K562 treated with DMSO at 1 percent for 48 hours (cell line): Measurements from ENCODE around the gene GGT1. TPM values are rescaled to one million over a fixed set of nuclear protein-coding genes. Genes with fewer than 3 reads are reported as not detected.

Experiments
- total RNA-seq: library from RNA; unstranded; fragments of 300-600 nt; gene quantifications from 2 replicates; pipeline ENCODE4 v1.2.3, GENCODE V29; 2022; ENCODE audit warnings: low replicate concordance; ENCODE audit errors: extremely low read depth

The GGT1 gene
- not detected in 2 replicates for total RNA-seq

GRCh38 chr22:24602847-24603769 lies at the start of gene GGT1:
GGT1 (plus strand) TSS chr22:24603193; CDS start chr22:24611082, 7,889 bp downstream.

GRCh38 chr22:24554313-24555164 lies 48.5 kb upstream of the GGT1 start, which contains the start of gene GUCD1:
GUCD1 (minus strand) TSS chr22:24555138; CDS start chr22:24554991, 147 bp downstream.

GRCh38 chr22:24555165-24556039 lies 47.6 kb upstream of the GGT1 start, which contains the start of gene SNRPD3:
SNRPD3 (plus strand) TSS chr22:24555999; CDS start chr22:24557675, 1,676 bp downstream.

GRCh38 chr22:24592851-24593558 lies 10.0 kb upstream of the GGT1 start, which contains the start of gene LRRC75B:
LRRC75B (minus strand) TSS chr22:24593073; CDS start chr22:24593039, 34 bp downstream.

Other genes with a start within 250 kb of the GGT1 start
- not detected in 2 replicates for gene ADORA2A, start 175.6 kb upstream of the GGT1 start, total RNA-seq
- not detected in 2 replicates for gene UPB1, start 107.9 kb upstream of the GGT1 start, total RNA-seq
- not detected in 2 replicates for gene GUCD1, start 48.1 kb upstream of the GGT1 start, total RNA-seq
- gene SNRPD3, start 47.2 kb upstream of the GGT1 start, total RNA-seq: not detected in 2 replicates
- not detected in 2 replicates for gene LRRC75B, start 10.1 kb upstream of the GGT1 start, total RNA-seq
- not detected in 2 replicates for gene PIWIL3, start 171.5 kb downstream of the GGT1 start, total RNA-seq
- not detected in 2 replicates for gene SGSM1, start 203.0 kb downstream of the GGT1 start, total RNA-seq